Ishikawa (cell line): ENCODE measurements around the gene RPN2.

Experiments used
- CREB1 ChIP-seq: IDR thresholded peaks from 2 replicates; pipeline ENCODE4 v1.6.1; 2012; ENCODE audit warnings: low read depth
- MAX ChIP-seq: IDR thresholded peaks from 2 replicates; pipeline ENCODE4 v1.6.1; 2012
- NFIC ChIP-seq: IDR thresholded peaks from 2 replicates; pipeline ENCODE4 v1.6.1; 2012
- TCF12 ChIP-seq: IDR thresholded peaks from 2 replicates; pipeline ENCODE4 v1.6.1; 2012; ENCODE audit warnings: low read depth
- YY1 ChIP-seq: IDR thresholded peaks from 2 replicates; pipeline ENCODE4 v1.6.1; 2012; ENCODE audit warnings: low read depth

GRCh38 chr20:37137547-37137946 is 41.6 kb upstream of the RPN2 start:
- no peak for TF ChIP-seq YY1
- no peak for TF ChIP-seq MAX
- TF ChIP-seq NFIC = no peak
- TF ChIP-seq TCF12 = no peak
- no peak for TF ChIP-seq CREB1
